WTC11 (cell line): ENCODE data around the gene GDF2.

Source experiments
- ATF2 ChIP-seq: sonication (generic); formaldehyde crosslinking; IDR thresholded peaks from 2 replicates; pipeline ENCODE4 v1.8.1; 2022; ENCODE audit warnings: low read depth, missing genetic modification reagents, borderline replicate concordance
- CBFB ChIP-seq: sonication (generic); formaldehyde crosslinking; IDR thresholded peaks from 2 replicates; pipeline ENCODE4 v1.8.1; 2022; ENCODE audit warnings: mild to moderate bottlenecking, low read depth, missing genetic modification reagents
- CTCF ChIP-seq: fragments of 200-600 bp; IDR thresholded peaks from 2 replicates; pipeline ENCODE4 v1.8.0; 2022; ENCODE audit warnings: antibody characterized with exemption
- ETV6 ChIP-seq: sonication (generic); formaldehyde crosslinking; IDR thresholded peaks from 2 replicates; pipeline ENCODE4 v1.8.1; 2022; ENCODE audit warnings: mild to moderate bottlenecking, missing genetic modification reagents
- HMGXB4 ChIP-seq: sonication (generic); formaldehyde crosslinking; IDR thresholded peaks from 2 replicates; pipeline ENCODE4 v1.8.1; 2023; ENCODE audit warnings: mild to moderate bottlenecking, moderate library complexity, missing genetic modification reagents
- NFE2L1 ChIP-seq: sonication (generic); formaldehyde crosslinking; IDR thresholded peaks from 2 replicates; pipeline ENCODE4 v1.8.1; 2023; ENCODE audit warnings: missing genetic modification reagents
- NR2C2 ChIP-seq: sonication (generic); formaldehyde crosslinking; IDR thresholded peaks from 2 replicates; pipeline ENCODE4 v1.8.0; 2022; ENCODE audit warnings: mild to moderate bottlenecking, missing genetic modification reagents
- SMAD3 ChIP-seq: sonication (generic); formaldehyde crosslinking; IDR thresholded peaks from 2 replicates; pipeline ENCODE4 v1.8.0; 2022; ENCODE audit warnings: missing genetic modification reagents, mild to moderate bottlenecking, borderline replicate concordance
- SMAD4 ChIP-seq: sonication (generic); formaldehyde crosslinking; IDR thresholded peaks from 2 replicates; pipeline ENCODE4 v1.8.0; 2022; ENCODE audit warnings: mild to moderate bottlenecking, missing genetic modification reagents
- TCF7 ChIP-seq: sonication (generic); formaldehyde crosslinking; IDR thresholded peaks from 2 replicates; pipeline ENCODE4 v1.8.0; 2022; ENCODE audit warnings: mild to moderate bottlenecking, low read depth, missing genetic modification reagents, moderate library complexity
- TEAD1 ChIP-seq: sonication (generic); formaldehyde crosslinking; IDR thresholded peaks from 2 replicates; pipeline ENCODE4 v1.8.0; 2022; ENCODE audit warnings: mild to moderate bottlenecking, missing genetic modification reagents
- TEAD4 ChIP-seq: sonication (generic); formaldehyde crosslinking; IDR thresholded peaks from 2 replicates; pipeline ENCODE4 v1.8.0; 2022; ENCODE audit warnings: mild to moderate bottlenecking, missing genetic modification reagents
- ZBTB43 ChIP-seq: sonication (generic); formaldehyde crosslinking; IDR thresholded peaks from 2 replicates; pipeline ENCODE4 v1.8.1; 2023; ENCODE audit warnings: mild to moderate bottlenecking, missing genetic modification reagents

- TF ChIP-seq CTCF (no peak), ZBTB43 (CRISPR knock-in tag) (no peak), NFE2L1 (CRISPR knock-in tag) (no peak), TCF7 (CRISPR knock-in tag) (no peak), SMAD3 (CRISPR knock-in tag) (no peak), TEAD1 (CRISPR knock-in tag) (no peak), SMAD4 (CRISPR knock-in tag) (no peak), ATF2 (CRISPR knock-in tag) (no peak), HMGXB4 (CRISPR knock-in tag) (no peak), NR2C2 (CRISPR knock-in tag) (no peak), CBFB (CRISPR knock-in tag) (no peak), ETV6 (no peak), TEAD4 (CRISPR knock-in tag) (no peak)
Measured at GRCh38 chr10:47318706-47319105, 3.5 kb upstream of the GDF2 start.
